Lower leg skin (tissue), 3 donors: ENCODE measurements around the gene KMT2C.
"Not testable (repeated sequence)": the region's sequence is repeated elsewhere in the genome, so short reads cannot be mapped to it uniquely, and the experiment has no call there.

Experiments used
- CTCF ChIP-seq, 3 donors: fragments of 450-650 bp; IDR thresholded peaks; one replicate each; pipeline ENCODE4 v1.5.1; 2016; ENCODE audit warnings: antibody characterized with exemption in 3 of 3, mild to moderate bottlenecking in 3 of 3, moderate library complexity in 2 of 3
- POLR2A ChIP-seq, 2 donors: fragments of 450-650 bp; IDR thresholded peaks; one replicate each; pipeline ENCODE4 v1.6.1; 2016 to 2017; ENCODE audit warnings: antibody characterized with exemption in 2 of 2, mild to moderate bottlenecking in 1 of 2, moderate library complexity in 1 of 2

GRCh38 chr7:152236306-152236705 is 199.5 kb downstream of the KMT2C start:
- TF ChIP-seq CTCF, POLR2A (IDR thresholded peaks at IDR 0.05): not testable (repeated sequence)
